ENCODE data around the gene ARL11. TPM values are rescaled to one million over a fixed set of nuclear protein-coding genes. Genes with fewer than 3 reads are reported as not detected.
"Not testable (repeated sequence)": the region's sequence is repeated elsewhere in the genome, so short reads cannot be mapped to it uniquely, and the experiment has no call there.

The ARL11 gene
- total RNA-seq, 4 donors from 2014 or later = 0.16 to 0.55 (median 0.28) TPM

- Histone ChIP-seq H3K4me3 (no peak overlapping the region), H3K9me3 (no peaks in the 10 kb centered on the region), H3K27ac (no peak overlapping the region), H3K4me1 (peaks cover 27% of the 10 kb centered on the region), H3K36me3 (no peaks in the 10 kb centered on the region), H3K27me3 (no peaks in the 10 kb centered on the region)
- DNase-seq (ENCODE audit: low spot score in 2 of 2) = no peak
- WGBS = 73% methylated on average over 3 of the region's 3 CpGs
- TF ChIP-seq POLR2AphosphoS5 (IDR thresholded peaks at IDR 0.05) = no peak
- no peak for TF ChIP-seq EP300 (IDR thresholded peaks at IDR 0.05)
- TF ChIP-seq CTCF (IDR thresholded peaks at IDR 0.05) = no peak
- no peak for TF ChIP-seq POLR2A (IDR thresholded peaks at IDR 0.05)
Measured at GRCh38 chr13:49586717-49587116, 41.6 kb upstream of the ARL11 start.

GRCh38 chr13:49587311-49587847 lies 40.9 kb upstream of the ARL11 start:
- no peaks in the 10 kb centered on the region for H3K27me3 ChIP-seq

GRCh38 chr13:49590714-49591113 lies 37.6 kb upstream of the ARL11 start:
- not testable (repeated sequence) for H3K27ac ChIP-seq; H3K4me3 ChIP-seq; DNase-seq (ENCODE audit: low spot score in 2 of 2); H3K36me3 ChIP-seq; H3K27me3 ChIP-seq; H3K9me3 ChIP-seq
- peaks cover 12% of the 10 kb centered on the region for H3K4me1 ChIP-seq
- WGBS = 77% methylated on average over 3 of the region's 3 CpGs

More at GRCh38 chr13:49587311-49587847, 40.9 kb upstream of the ARL11 start:
- Histone ChIP-seq H3K9me3 (no peaks in the 10 kb centered on the region), H3K4me3 (no peak overlapping the region), H3K4me1 (peaks cover 27% of the 10 kb centered on the region), H3K36me3 (no peaks in the 10 kb centered on the region), H3K27ac (no peak overlapping the region)
- 42% methylated on average over 2 of the region's 2 CpGs for WGBS
- DNase-seq (ENCODE audit: low spot score in 2 of 2) = no peak
- TF ChIP-seq CTCF (IDR thresholded peaks at IDR 0.05) = no peak
- no peak for TF ChIP-seq EP300 (IDR thresholded peaks at IDR 0.05)
- TF ChIP-seq POLR2AphosphoS5 (IDR thresholded peaks at IDR 0.05) = no peak
- no peak for TF ChIP-seq POLR2A (IDR thresholded peaks at IDR 0.05)

GRCh38 chr13:49593876-49594275 lies 34.4 kb upstream of the ARL11 start:
- 86% methylated on average over 2 of the region's 4 CpGs for WGBS
- not testable (repeated sequence) for H3K4me1 ChIP-seq; DNase-seq (ENCODE audit: low spot score in 2 of 2); H3K27me3 ChIP-seq; H3K27ac ChIP-seq; H3K4me3 ChIP-seq; H3K9me3 ChIP-seq; H3K36me3 ChIP-seq

- H3K9me3 ChIP-seq = no peaks in the 10 kb centered on the region
- DNase-seq (ENCODE audit: low spot score in 2 of 2) = no peak
- H3K36me3 ChIP-seq = no peaks in the 10 kb centered on the region
- H3K4me3 ChIP-seq = no peak overlapping the region
- no peaks in the 10 kb centered on the region for H3K4me1 ChIP-seq
- TF ChIP-seq POLR2AphosphoS5 (IDR thresholded peaks at IDR 0.05) (no peak), CTCF (IDR thresholded peaks at IDR 0.05) (no peak)
- H3K27ac ChIP-seq = no peak overlapping the region
- H3K27me3 ChIP-seq = no peaks in the 10 kb centered on the region
Measured at GRCh38 chr13:49594576-49594975, 33.7 kb upstream of the ARL11 start.

GRCh38 chr13:49596221-49596620 lies 32.1 kb upstream of the ARL11 start:
- H3K9me3 ChIP-seq = no peaks in the 10 kb centered on the region
- 69% methylated on average over 2 of the region's 2 CpGs for WGBS
- H3K27me3 ChIP-seq = no peaks in the 10 kb centered on the region
- no peaks in the 10 kb centered on the region for H3K36me3 ChIP-seq
- no peak for DNase-seq (ENCODE audit: low spot score in 2 of 2)
- no peaks in the 10 kb centered on the region for H3K4me1 ChIP-seq
- TF ChIP-seq POLR2AphosphoS5 (IDR thresholded peaks at IDR 0.05) (no peak), POLR2A (IDR thresholded peaks at IDR 0.05) (no peak), EP300 (IDR thresholded peaks at IDR 0.05) (no peak), CTCF (IDR thresholded peaks at IDR 0.05) (no peak)
- H3K4me3 ChIP-seq = no peak overlapping the region
- no peak overlapping the region for H3K27ac ChIP-seq

All from suprapubic skin (tissue), 4 donors.